ENCODE data around the gene CYB5RL. TPM values are rescaled to one million over a fixed set of nuclear protein-coding genes. Genes with fewer than 3 reads are reported as not detected.

CYB5RL gene
- polyA plus RNA-seq, 1 donor (not counting 4 experiments of a cell fraction or from before 2014, with no cell fraction given), result 1.3 TPM

DNA sequence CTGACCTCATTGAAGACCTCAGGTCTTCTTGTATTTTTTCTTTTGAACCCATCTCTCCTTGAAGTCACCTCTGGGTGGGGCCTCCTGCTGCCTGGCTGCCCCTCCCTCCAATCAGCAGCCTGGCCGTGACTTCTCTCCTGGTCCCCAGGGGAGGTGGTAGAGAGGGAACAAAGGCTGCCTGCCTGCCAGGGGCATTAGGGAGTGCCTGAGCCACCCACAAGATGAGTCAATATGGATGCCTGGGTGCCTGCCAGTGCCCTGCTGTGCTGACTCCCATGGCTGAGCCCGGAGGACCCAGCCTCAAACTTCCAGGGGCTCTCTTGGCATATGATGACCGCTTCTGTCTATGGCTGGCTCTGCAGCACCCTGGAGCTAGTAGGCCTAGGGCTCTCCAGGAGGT, 41.8 kb downstream of the CYB5RL start:
- H3K36me3 ChIP-seq (ENCODE audit: control insufficient read depth in 2 of 2, extremely low read depth in 1 of 2, insufficient read depth in 2 of 2, low read length in 2 of 2), result no peaks in the 10 kb centered on the region
- TF ChIP-seq EZH2 (IDR thresholded peaks at IDR 0.05; ENCODE audit: low read length), result no peak
- TF ChIP-seq, protein P1, sequence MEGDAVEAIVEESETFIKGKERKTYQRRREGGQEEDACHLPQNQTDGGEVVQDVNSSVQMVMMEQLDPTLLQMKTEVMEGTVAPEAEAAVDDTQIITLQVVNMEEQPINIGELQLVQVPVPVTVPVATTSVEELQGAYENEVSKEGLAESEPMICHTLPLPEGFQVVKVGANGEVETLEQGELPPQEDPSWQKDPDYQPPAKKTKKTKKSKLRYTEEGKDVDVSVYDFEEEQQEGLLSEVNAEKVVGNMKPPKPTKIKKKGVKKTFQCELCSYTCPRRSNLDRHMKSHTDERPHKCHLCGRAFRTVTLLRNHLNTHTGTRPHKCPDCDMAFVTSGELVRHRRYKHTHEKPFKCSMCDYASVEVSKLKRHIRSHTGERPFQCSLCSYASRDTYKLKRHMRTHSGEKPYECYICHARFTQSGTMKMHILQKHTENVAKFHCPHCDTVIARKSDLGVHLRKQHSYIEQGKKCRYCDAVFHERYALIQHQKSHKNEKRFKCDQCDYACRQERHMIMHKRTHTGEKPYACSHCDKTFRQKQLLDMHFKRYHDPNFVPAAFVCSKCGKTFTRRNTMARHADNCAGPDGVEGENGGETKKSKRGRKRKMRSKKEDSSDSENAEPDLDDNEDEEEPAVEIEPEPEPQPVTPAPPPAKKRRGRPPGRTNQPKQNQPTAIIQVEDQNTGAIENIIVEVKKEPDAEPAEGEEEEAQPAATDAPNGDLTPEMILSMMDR (optimal IDR thresholded peaks at IDR 0.05 in 1 of 3, IDR thresholded peaks at IDR 0.05 in 1 of 3, conservative IDR thresholded peaks at IDR 0.05 in 1 of 3; ENCODE audit: extremely low read depth in 1 of 3, insufficient read depth in 2 of 3, low read length in 3 of 3), result no peak
- no peaks in the 10 kb centered on the region for H3K9me1 ChIP-seq (ENCODE audit: control insufficient read depth, extremely low read depth, insufficient read depth, low read length)
- H3K27me3 ChIP-seq (ENCODE audit: control insufficient read depth, extremely low read depth, insufficient read depth, low read length), result peaks cover 6% of the 10 kb centered on the region
- no peak overlapping the region for H3K4me3 ChIP-seq (ENCODE audit: control insufficient read depth in 2 of 3, extremely low read depth in 1 of 3, insufficient read depth in 2 of 3, low read depth in 1 of 3, low read length in 3 of 3)
- H4K20me1 ChIP-seq (ENCODE audit: control insufficient read depth, extremely low read depth, insufficient read depth, low read length), result no peaks in the 10 kb centered on the region
- no peaks in the 10 kb centered on the region for H3K9me3 ChIP-seq (ENCODE audit: control insufficient read depth, low read depth, low read length)
- H3K79me2 ChIP-seq (ENCODE audit: control insufficient read depth, insufficient read depth, low read length), result no peaks in the 10 kb centered on the region
- dilution Hi-C loops (cut with MboI; ENCODE audit: extremely low pct_ligation_motif_present, low sequenced_read_pairs), result no loop called here
- no peak for DNase-seq (ENCODE audit: low read depth, low spot score)
- no peak for FAIRE-seq
- peaks cover 16% of the 10 kb centered on the region for H3K4me1 ChIP-seq (ENCODE audit: control insufficient read depth, extremely low read depth, insufficient read depth, low read length)
- H3K9ac ChIP-seq (ENCODE audit: control insufficient read depth, extremely low read depth, insufficient read depth, low read length), result no peak overlapping the region
- H3K27ac ChIP-seq (ENCODE audit: control insufficient read depth, insufficient read depth, low read length), result no peak overlapping the region
- no peak overlapping the region for H2AFZ ChIP-seq (ENCODE audit: control insufficient read depth, low read length)
- no peak overlapping the region for H3K4me2 ChIP-seq (ENCODE audit: control insufficient read depth, extremely low read depth, insufficient read depth, low read depth, low read length)

DNA sequence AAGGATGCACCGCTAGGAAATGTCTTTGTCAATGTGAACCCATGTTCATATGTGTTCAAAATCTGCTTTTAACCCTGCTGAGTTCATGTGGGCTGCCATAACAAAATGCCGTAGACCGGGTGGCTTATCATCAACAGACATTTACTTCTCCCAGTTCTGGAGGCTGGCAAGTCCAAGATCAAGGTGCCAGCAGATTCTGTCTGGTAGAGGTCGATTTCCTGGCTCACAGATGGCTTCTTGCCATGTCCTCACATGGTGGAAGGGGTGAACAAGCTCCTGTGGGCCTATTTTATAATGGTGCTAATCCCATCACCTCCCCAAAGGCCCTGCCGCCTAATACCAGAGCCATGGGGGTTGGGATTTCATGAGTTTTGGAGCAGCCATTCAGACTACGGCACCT, 42.4 kb downstream of the CYB5RL start:
- Histone ChIP-seq H3K4me1 (ENCODE audit: control insufficient read depth, extremely low read depth, insufficient read depth, low read length) (peaks cover 16% of the 10 kb centered on the region), H3K36me3 (ENCODE audit: control insufficient read depth in 2 of 2, extremely low read depth in 1 of 2, insufficient read depth in 2 of 2, low read length in 2 of 2) (no peaks in the 10 kb centered on the region), H3K9ac (ENCODE audit: control insufficient read depth, extremely low read depth, insufficient read depth, low read length) (no peak overlapping the region), H3K4me3 (ENCODE audit: control insufficient read depth in 2 of 3, extremely low read depth in 1 of 3, insufficient read depth in 2 of 3, low read depth in 1 of 3, low read length in 3 of 3) (no peak overlapping the region), H3K9me1 (ENCODE audit: control insufficient read depth, extremely low read depth, insufficient read depth, low read length) (no peaks in the 10 kb centered on the region), H3K9me3 (ENCODE audit: control insufficient read depth, low read depth, low read length) (no peaks in the 10 kb centered on the region), H3K27ac (ENCODE audit: control insufficient read depth, insufficient read depth, low read length) (no peak overlapping the region), H4K20me1 (ENCODE audit: control insufficient read depth, extremely low read depth, insufficient read depth, low read length) (no peaks in the 10 kb centered on the region), H3K4me2 (ENCODE audit: control insufficient read depth, extremely low read depth, insufficient read depth, low read depth, low read length) (no peak overlapping the region), H2AFZ (ENCODE audit: control insufficient read depth, low read length) (no peak overlapping the region), H3K79me2 (ENCODE audit: control insufficient read depth, insufficient read depth, low read length) (no peaks in the 10 kb centered on the region), H3K27me3 (ENCODE audit: control insufficient read depth, extremely low read depth, insufficient read depth, low read length) (peaks cover 6% of the 10 kb centered on the region)
- FAIRE-seq (no peak), DNase-seq (ENCODE audit: low read depth, low spot score) (no peak)
- TF ChIP-seq EZH2 (IDR thresholded peaks at IDR 0.05; ENCODE audit: low read length), result no peak
- TF ChIP-seq, protein P1 (optimal IDR thresholded peaks at IDR 0.05 in 1 of 3, IDR thresholded peaks at IDR 0.05 in 1 of 3, conservative IDR thresholded peaks at IDR 0.05 in 1 of 3; ENCODE audit: extremely low read depth in 1 of 3, insufficient read depth in 2 of 3, low read length in 3 of 3), result no peak
- dilution Hi-C loops (cut with MboI; ENCODE audit: extremely low pct_ligation_motif_present, low sequenced_read_pairs), result no loop called here
